WI38 (cell line): ENCODE measurements around the gene LAIR2.

Experiments used
- H3K4me3 ChIP-seq: 2 replicates; pipeline ENCODE4 v1.5.1; 2011; ENCODE audit warnings: low read depth, mild to moderate bottlenecking, control low read depth, low read length
- TF ChIP-seq, protein P1 (sequence below): IDR thresholded peaks from 2 replicates; pipeline ENCODE4 v1.5.1; 2012; ENCODE audit warnings: low read depth, mild to moderate bottlenecking, control low read depth, low read length

The LAIR2 gene

DNA sequence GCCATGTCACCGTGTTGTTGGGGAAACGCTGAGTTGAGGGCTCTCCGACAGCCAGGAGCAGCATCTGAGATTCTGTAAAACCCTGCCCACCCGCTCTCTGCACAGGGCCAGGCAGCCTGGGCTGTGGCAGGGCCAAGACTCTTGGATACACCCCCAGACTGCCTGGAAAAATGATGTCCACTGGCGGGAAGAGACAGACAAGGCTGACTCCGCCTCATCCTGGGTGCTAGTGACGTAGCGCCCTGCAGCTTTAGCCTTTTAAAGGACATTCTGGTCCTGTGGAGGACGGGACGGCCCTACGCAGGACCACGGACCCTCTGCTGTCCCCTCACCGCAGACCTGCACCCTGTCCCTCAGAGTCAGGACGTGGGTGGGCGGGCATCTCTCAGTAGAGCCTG, 50.3 kb downstream of the LAIR2 start:
- TF ChIP-seq, protein P1, sequence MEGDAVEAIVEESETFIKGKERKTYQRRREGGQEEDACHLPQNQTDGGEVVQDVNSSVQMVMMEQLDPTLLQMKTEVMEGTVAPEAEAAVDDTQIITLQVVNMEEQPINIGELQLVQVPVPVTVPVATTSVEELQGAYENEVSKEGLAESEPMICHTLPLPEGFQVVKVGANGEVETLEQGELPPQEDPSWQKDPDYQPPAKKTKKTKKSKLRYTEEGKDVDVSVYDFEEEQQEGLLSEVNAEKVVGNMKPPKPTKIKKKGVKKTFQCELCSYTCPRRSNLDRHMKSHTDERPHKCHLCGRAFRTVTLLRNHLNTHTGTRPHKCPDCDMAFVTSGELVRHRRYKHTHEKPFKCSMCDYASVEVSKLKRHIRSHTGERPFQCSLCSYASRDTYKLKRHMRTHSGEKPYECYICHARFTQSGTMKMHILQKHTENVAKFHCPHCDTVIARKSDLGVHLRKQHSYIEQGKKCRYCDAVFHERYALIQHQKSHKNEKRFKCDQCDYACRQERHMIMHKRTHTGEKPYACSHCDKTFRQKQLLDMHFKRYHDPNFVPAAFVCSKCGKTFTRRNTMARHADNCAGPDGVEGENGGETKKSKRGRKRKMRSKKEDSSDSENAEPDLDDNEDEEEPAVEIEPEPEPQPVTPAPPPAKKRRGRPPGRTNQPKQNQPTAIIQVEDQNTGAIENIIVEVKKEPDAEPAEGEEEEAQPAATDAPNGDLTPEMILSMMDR, result no peak
- H3K4me3 ChIP-seq, result no peak overlapping the region

DNA sequence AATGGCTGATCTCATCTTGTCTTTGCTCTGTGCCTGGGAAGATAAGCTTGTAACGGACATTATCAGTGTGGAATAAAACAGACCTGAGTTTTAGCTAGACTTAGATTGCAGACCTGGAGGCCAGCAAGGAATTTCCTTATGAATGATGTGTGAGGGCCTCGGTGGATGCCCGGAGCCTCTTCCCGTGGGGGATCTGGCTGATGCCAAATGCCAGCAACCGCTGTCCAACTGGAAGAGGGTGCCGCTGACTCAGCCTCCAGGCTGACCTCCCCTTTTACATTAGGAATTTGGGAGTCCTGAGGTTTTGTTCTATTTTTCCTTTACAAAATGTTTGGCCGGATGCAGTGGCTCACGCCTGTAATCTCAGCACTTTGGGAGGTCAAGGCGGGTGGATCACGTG, 51.4 kb downstream of the LAIR2 start:
- no peak overlapping the region for H3K4me3 ChIP-seq
- TF ChIP-seq, protein P1, result no peak

DNA sequence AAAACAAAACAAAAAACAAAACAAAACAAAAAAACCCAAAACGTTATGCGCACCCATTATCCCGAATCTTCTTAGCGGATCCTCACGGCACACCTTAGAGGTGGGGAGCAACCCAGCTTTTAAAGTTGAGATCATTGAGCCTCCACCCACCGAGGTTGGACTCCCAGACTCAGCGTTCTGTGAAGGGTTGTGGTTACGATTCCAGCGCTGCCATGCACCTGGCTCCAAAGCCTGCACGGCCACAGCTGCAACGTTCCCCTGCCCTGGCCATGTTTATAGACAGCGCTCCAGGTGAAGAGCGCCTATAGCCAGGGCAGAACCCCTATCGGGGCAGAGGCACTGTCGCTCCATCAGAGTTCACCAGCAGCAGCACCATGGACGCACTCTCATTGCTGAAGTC, 52.3 kb downstream of the LAIR2 start:
- TF ChIP-seq, protein P1, result no peak
- H3K4me3 ChIP-seq, result no peak overlapping the region

GRCh38 chr19:54556194-54556593, 53.6 kb downstream of the LAIR2 start:
- H3K4me3 ChIP-seq, result no peak overlapping the region
- TF ChIP-seq, protein P1, result no peak

DNA sequence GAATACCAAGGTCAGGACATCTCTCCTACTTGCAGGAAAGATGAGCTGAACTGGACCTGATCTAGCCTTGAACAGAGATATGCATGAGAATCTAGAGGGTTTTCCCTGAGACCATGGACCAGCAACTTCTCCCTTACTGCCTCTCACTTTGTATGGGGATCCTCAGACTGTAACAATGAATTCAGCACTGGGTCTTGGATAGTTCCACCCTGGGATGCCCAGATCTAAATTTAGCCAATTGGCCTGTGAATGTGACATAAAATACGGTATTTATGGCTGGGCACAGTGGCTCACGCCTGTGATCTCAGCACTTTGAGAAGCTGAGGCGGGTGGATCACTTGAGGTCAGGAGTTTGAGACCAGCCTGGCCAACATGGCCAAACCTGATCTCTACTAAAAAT, 55.7 kb downstream of the LAIR2 start:
- TF ChIP-seq, protein P1, result no peak
- no peak overlapping the region for H3K4me3 ChIP-seq
